Glomerular visceral epithelial cell (primary cell): ENCODE measurements around the gene RNASEH2A.
A peak's percentile ranks its signal among the peaks of the same experiment; 100 is the strongest.
"Not testable (repeated sequence)": the region's sequence is repeated elsewhere in the genome, so short reads cannot be mapped to it uniquely, and the experiment has no call there.

Experiments
- DNase-seq: peaks from one replicate; pipeline ENCODE4 v3.0.0-alpha.2; 2016; ENCODE audit errors: extremely low spot score

The RNASEH2A gene

DNA sequence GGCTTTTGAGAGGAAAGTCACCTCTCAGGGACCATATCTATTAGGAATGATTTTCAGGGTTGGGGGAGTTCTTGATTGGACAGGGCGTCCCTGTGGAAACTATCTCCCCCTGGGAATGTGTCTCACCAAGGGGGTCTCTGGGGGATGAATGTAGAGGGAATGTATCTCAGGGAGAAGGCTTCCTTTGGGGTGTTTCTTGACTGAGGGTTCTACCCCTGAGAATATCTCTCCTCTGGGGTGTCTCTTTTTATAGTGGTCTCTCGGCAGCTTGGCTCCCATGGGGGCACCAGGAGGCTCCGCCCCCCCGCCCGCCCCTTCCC is 27.0 kb downstream of the RNASEH2A start:
- no peak for DNase-seq

- peak; percentile 44 for DNase-seq
These were observed 27.6 kb downstream of the RNASEH2A start for GRCh38 chr19:12833738-12834565.

DNA sequence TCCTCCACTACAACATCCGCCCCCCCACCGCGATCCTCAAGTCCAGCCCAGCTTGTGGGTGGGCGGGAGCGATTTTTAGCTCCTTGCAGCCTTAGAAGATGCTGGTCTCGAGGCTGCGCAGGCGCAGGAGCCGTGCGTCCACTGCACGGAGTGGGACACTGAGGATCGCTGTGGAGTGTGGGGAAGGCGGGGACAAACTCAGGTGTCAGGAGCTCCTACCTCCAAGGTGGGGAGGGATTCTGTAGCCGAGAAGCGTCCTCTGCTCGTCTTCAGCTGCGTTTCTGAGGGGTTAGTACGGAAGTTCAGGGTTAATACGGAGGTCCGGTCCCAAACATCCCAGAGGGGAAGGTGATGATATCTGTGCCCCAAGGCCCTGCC is 28.2 kb downstream of the RNASEH2A start, which contains the start of gene RTBDN:
RTBDN (minus strand) TSS at position 14 of the 378 bp plus-strand sequence. CDS start 4,600 bp downstream, outside the sequence.
- peak; percentile 28 for DNase-seq

- no peak for DNase-seq
These were observed 28.8 kb downstream of the RNASEH2A start for GRCh38 chr19:12834976-12835757.

DNA sequence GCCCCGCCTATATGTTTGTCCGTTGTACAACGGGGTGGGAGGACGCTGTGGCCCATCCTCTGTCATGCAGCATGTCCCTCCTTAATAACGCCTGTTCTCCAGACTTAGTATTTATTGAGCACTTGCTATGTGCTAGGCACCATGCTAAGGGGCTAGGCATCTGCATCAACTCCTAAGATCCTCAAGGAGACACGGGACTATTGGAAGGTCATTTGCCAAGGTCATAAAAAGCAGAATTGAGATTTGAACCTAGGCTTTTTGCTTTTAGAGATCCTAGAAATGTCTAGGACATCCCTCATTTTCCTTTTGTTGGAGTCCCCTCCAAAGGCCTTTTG is 30.1 kb downstream of the RNASEH2A start:
- DNase-seq = no peak

- DNase-seq = no peak
These were observed 30.8 kb downstream of the RNASEH2A start for GRCh38 chr19:12837225-12837624.

DNA sequence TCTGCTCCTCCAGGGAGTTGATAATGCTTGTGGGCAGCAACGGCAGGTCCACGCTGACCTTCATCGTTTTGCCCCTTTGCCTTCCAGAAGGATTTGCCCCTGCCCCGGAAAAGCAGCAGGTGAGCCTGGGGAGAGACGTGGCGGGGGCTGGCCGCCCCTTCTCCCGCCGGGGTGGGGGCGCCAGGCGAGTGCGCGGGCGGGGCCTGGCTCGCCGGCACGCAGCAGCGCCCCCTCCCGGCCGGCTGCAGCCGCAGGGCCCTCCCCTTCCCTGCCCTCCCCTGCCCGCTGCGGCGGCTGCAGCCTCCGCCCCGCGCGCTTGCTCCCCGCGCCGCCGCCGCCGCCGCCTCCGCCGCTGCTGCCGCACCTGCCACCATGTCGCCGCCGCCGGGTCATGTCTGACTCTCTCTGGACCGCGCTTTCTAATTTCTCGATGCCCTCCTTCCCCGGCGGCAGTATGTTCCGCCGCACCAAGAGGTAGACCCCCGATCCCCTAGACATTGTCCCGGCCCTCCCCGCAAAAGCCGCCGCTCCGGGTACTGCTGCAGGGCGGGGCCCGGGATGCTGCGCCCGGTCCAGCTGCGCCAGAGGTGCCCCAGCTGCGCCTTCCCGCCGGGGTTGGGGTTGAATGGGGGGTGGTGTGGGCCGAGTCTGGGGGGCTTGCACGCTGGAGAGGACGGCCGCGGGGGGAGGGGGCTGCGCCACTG is 31.9 kb downstream of the RNASEH2A start, which contains the start of gene MAST1:
MAST1 (plus strand) TSS at position 334 of the 704 bp plus-strand sequence; CDS start at position 392, 58 bp downstream.
- DNase-seq = peak; percentile 45

GRCh38 chr19:12838886-12839756 is 32.7 kb downstream of the RNASEH2A start:
- no peak for DNase-seq

- peak; percentile 74 for DNase-seq
These were observed 34.0 kb downstream of the RNASEH2A start for GRCh38 chr19:12840091-12841079.

DNA sequence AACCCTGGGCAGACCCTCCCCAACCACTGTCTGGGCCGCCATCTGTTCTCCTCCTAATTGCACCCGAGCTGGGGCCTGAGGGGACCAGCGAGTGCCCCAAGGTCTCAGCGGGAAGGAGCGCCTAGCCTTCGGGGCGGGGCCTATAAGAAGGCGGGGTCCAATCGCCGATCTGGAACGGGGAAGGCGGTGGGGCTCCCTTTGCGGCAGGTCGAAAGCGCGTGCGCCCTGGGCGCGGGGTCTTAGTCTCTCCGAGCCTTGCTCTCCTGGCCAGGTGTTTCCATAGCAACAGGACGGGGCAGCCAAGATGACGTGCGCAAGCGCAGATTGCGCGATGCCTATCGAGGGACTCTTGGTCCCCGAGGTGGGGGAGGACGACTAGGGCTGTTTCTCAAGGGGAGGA is 34.7 kb downstream of the RNASEH2A start:
- no peak for DNase-seq

DNA sequence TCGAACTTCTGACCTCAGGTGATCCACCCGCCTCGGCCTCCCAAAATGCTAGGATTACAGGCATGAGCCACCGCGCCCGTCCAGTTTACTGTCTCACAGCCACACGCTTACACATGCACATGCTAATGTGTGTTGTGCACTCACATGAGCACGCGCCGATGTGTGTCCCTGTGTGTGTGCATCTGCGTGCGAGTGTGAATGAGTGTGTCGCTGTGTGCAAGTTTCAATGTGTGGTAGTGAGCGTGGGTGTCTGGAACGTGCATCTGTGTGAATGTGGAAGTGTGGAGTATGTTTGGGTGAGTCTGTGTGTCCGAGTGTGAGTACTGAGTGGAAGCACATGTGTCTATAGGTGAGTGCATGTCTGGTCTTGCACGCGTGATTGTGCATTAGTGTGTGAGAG is 36.1 kb downstream of the RNASEH2A start:
- DNase-seq = no peak

DNA sequence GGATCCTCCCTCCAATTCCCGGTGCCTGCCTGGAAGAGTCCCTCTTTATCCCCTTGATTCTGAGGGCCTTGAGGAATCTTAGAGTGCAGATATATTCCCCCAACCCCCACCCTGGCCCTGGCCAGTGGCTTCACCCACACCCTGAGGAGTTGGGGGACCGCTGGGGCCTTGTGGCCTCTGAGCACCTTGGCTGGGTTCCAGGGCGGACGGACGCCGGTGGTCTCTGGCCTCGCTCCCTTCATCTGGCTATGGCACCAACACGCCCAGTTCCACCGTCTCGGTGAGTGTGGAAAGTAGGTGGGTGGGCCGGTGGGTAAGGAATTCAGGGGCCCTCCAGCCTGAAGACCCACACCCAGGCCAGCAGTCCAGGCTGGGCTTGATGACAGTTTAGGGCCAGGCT is 36.9 kb downstream of the RNASEH2A start:
- DNase-seq = no peak

DNA sequence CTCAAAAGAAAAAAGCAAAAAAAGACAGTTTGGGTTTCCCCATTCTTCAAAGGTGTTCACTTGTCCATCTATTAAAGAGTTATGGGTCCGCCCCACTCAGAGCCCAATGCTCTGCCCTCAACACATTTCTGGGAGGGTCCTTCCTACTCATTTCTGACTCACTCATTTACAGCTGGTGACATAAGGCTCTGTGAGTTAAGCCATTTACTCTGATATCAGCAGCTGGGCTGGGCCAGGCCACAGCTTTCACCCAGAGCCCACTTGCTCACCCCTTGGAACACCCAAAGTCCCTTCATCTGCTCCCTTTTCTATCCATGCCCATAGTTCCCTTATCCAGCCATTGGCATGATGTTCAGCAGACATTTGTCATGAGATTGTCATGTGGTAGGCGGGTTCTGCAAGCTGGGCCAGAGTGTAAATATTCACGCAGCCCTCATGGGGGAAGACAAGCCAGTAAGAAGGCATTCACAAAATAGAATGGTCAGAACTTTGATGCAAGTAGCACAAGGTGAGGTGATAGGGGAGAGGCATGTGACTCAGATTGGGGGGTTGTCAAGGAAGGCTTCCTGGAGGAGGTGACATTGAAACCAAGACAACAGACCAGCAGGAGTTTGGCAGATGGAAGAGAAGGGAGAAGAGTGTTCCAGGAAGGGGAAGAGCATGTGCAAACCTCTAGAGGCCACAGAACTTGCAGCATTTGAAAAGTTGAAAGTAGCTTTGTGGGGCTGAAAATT is 37.8 kb downstream of the RNASEH2A start:
- DNase-seq = no peak

- DNase-seq = not testable (repeated sequence)
These were observed 40.2 kb downstream of the RNASEH2A start for GRCh38 chr19:12846613-12847012.

GRCh38 chr19:12847159-12848139 is 41.1 kb downstream of the RNASEH2A start:
- DNase-seq = peak; percentile 84

GRCh38 chr19:12856653-12857052 is 50.3 kb downstream of the RNASEH2A start:
- DNase-seq = no peak

DNA sequence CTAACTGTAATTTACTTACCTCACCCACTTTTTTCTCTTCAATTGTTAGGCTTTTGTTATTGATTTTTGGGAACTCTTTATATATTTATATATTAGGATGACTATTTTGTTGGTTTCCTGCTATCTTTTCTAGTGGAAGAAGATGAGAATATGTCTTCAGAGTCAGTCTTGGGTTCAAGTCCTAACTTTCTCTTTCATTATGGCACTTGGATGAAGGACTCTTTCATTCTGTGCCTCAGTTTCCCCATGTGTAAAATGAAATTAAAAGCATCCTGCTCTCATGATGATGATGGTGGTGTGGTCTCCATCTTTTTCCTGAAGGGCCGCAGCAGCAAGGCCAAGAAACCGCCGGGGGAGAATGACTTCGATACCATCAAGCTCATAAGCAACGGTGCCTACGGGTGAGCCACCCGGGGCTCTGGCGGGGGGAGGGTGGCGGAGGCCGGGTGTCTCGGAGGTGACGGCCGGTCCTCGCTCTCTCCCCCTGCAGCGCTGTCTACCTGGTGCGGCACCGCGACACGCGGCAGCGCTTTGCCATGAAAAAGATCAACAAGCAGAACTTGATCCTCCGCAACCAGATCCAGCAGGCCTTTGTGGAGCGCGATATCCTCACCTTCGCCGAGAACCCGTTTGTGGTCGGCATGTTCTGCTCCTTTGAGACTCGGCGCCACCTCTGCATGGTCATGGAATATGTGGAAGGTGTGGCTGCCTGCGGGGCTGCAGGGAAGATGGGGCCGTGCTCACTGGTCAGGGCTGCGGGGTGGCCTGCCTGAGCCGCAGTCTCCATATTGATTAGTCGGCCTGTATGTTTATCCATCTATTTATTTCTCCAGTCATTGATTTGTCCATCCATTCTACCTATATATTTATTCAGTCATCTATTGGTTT is 51.9 kb downstream of the RNASEH2A start:
- DNase-seq = no peak
